Ecto neural progenitor cell (in vitro differentiated cells): ENCODE measurements around the gene TMEM176B.

Experiments
- DNase-seq: peaks from one replicate; pipeline ENCODE4 v3.0.0-alpha.2; 2018; ENCODE audit warnings: low spot score

TMEM176B gene

DNA sequence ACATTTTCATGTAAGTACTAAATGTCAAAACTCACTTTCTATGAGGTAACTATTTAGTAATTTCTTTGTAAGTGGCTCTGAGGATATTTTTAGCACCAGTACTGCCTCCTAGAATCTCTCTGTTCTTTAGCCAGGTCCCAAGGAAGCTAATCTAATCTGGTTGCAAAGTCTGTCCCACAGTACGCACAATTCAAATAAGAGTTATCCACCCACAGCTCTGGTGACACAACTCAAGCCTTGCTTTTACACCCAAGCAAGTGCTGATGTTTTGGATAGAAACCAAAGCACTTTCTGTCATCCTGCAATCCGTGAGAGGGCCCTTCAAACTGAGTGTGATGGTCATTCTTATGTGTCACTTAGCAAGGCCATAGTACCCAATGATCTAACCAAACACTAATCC, 48.5 kb downstream of the TMEM176B start:
- DNase-seq, result no peak

GRCh38 chr7:150748376-150748775, 51.8 kb downstream of the TMEM176B start:
- no peak for DNase-seq

- no peak for DNase-seq
Observed at GRCh38 chr7:150746921-150747320, 53.2 kb downstream of the TMEM176B start.

GRCh38 chr7:150745876-150746275, 54.3 kb downstream of the TMEM176B start:
- DNase-seq, result no peak

- no peak for DNase-seq
Observed at GRCh38 chr7:150745086-150745485, 55.1 kb downstream of the TMEM176B start.

DNA sequence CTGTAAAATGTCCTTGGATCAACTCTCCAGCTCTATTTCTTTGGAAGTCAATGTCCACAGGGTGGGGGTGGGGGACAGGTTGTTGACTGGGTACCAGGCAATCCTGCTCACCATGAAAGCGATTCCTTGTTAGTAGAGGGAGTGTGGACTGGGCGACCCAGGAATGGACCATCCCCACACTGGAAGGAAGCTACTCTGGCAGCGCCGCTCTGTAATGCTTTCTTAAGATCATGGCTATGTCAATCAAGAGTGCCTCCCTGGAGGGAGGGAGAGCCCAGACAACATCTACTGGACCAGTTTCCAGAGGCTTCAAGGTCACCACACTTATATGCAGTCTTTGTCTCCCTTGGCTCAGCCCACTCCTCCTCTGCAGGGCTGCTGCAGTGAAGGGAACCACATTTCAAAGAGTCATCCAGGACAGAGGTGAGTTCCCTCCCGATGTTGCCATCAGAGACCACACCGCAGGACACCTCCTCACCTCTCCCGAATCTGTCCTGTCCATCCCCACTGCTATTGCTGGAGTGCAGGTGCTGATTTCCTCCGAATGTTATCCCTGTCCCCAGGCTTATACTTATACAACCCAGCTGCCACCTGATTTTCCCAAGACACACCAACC, 56.0 kb downstream of the TMEM176B start:
- no peak for DNase-seq

DNA sequence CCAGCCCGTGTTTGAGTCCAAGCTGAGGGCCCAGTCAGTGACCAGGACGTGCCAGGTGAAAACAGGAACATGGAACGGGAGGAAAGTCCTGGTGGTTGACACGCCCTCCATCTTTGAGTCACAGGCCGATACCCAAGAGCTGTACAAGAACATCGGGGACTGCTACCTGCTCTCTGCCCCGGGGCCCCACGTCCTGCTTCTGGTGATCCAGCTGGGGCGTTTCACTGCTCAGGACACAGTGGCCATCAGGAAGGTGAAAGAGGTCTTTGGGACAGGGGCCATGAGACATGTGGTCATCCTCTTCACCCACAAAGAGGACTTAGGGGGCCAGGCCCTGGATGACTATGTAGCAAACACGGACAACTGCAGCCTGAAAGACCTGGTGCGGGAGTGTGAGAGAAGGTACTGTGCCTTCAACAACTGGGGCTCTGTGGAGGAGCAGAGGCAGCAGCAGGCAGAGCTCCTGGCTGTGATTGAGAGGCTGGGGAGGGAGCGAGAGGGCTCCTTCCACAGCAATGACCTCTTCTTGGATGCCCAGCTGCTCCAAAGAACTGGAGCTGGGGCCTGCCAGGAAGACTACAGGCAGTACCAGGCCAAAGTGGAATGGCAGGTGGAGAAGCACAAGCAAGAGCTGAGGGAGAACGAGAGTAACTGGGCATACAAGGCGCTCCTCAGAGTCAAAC, 57.7 kb downstream of the TMEM176B start:
- DNase-seq, result peak; percentile 28
